Endometrial microvascular endothelial cells (primary cell): ENCODE data around the gene CSF2RB. TPM values are rescaled to one million over a fixed set of nuclear protein-coding genes. Genes with fewer than 3 reads are reported as not detected.

Source experiments
- in situ Hi-C: cut with HindIII; loops from 2 replicates; pipeline ENCODE4 v1.10.0; 2017; ENCODE audit warnings: low sequenced_read_pairs, low pct_unique_long_range_greater_than_20kb; ENCODE audit errors: inconsistent ontology term
- total RNA-seq: library from RNA; depleted of rRNA; stranded (reverse); fragments of >200 nt; gene quantifications from one replicate; pipeline ENCODE4 v1.2.3, GENCODE V29; 2015; ENCODE audit errors: inconsistent ontology term

The CSF2RB gene
- total RNA-seq, 1 donor from 2014 or later: 4.1 TPM

GRCh38 chr22:36912694-36913426 lies 568 bp upstream of the CSF2RB start:
- in situ Hi-C loops: no loop called here

- in situ Hi-C loops: no loop called here
These were observed 943 bp downstream of the CSF2RB start for GRCh38 chr22:36914390-36914752.

GRCh38 chr22:36916034-36916433 lies 2.6 kb downstream of the CSF2RB start:
- in situ Hi-C loops: no loop called here

- in situ Hi-C loops: no loop called here
These were observed 5.3 kb downstream of the CSF2RB start for GRCh38 chr22:36918586-36919284.

GRCh38 chr22:36921309-36922104 lies 8.1 kb downstream of the CSF2RB start:
- in situ Hi-C loops: no loop called here

GRCh38 chr22:36922105-36922608 lies 8.7 kb downstream of the CSF2RB start:
- in situ Hi-C loops: no loop called here

GRCh38 chr22:36922711-36923110 lies 9.3 kb downstream of the CSF2RB start:
- in situ Hi-C loops: no loop called here

- in situ Hi-C loops: no loop called here
These were observed 9.8 kb downstream of the CSF2RB start for GRCh38 chr22:36923131-36923788.

GRCh38 chr22:36924151-36924698 lies 10.8 kb downstream of the CSF2RB start:
- in situ Hi-C loops: no loop called here

- in situ Hi-C loops: no loop called here
These were observed 12.2 kb downstream of the CSF2RB start for GRCh38 chr22:36925388-36926290.

- in situ Hi-C loops: no loop called here
These were observed 12.9 kb downstream of the CSF2RB start for GRCh38 chr22:36926309-36926708.

GRCh38 chr22:36926721-36927435 lies 13.4 kb downstream of the CSF2RB start:
- in situ Hi-C loops: no loop called here

- in situ Hi-C loops: no loop called here
These were observed 14.2 kb downstream of the CSF2RB start for GRCh38 chr22:36927671-36928070.

GRCh38 chr22:36928196-36928595 lies 14.8 kb downstream of the CSF2RB start:
- in situ Hi-C loops: no loop called here

GRCh38 chr22:36928786-36929535 lies 15.5 kb downstream of the CSF2RB start:
- in situ Hi-C loops: no loop called here

GRCh38 chr22:36929621-36930020 lies 16.2 kb downstream of the CSF2RB start:
- in situ Hi-C loops: no loop called here
